SK-N-DZ (cell line): ENCODE results near the gene C1orf116.

Experiments
- DNase-seq: peaks from one replicate; pipeline ENCODE4 v3.0.0-alpha.2; 2015; ENCODE audit warnings: low spot score

Gene C1orf116

DNA sequence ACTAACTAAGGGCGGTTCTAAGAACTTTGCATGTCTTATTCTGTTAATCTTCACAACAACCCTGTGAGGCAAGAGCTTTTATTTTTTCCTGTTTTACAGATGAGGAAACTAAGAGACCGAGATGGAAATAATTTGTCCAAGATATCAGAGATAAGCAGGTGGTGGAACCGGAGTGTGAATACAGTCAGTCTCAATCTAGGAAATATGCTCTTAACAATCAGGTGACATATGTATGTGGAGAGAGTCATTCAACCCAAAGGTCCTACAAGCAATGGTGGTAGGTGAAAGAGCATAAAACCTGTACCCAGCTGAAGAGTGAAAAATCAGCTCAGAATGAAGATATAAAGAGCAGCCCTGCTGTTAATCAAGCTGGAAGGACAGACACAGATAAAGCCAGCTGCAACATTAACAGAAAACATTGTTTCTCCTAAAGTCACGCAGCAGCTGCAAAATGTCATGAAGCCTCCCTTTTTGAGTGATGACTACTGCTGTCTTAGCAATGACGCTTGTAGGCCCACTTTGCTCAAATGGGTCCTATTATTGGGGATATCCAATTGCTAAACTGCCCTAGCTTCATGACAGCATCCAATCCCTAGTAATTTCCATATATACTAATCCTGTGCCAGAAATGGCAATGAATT is 31.8 kb downstream of the C1orf116 start:
- no peak for DNase-seq

DNA sequence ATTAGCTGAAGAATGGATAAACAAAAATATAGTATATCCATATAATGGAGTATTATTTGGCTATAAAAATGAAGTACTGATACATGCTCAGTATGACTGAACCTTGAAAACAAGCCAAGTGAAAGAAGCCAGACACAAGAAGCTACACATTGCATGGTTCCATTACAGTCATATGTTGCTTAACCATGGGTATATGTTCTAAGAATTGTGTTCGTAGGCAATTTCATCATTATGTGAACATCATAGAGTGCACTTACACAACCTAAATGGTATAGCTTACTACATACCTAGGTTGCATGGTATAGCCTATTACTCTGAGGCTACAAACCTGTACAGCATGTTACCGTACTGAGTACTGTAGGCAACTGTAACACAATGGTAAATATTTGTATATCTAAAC is 33.7 kb downstream of the C1orf116 start:
- DNase-seq, result no peak

DNA sequence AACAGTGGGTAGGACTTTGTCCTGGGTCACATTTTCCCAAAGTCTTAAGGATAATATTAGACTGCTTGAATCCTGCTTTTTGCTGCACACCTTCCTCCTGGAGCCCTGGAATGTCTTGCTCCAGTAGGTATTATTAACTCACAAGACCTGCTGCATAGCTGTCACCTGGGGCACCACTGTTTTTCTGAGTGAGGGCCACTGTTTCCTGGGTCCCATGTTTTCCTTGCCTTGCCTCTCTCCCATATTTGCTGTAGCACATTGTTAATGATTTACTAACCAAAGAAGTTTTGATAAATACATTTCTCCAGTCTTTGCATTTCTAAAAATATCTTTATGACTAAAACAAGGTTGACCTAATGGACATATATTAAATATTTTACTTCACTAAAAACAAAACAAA is 39.8 kb downstream of the C1orf116 start:
- DNase-seq, result no peak

DNA sequence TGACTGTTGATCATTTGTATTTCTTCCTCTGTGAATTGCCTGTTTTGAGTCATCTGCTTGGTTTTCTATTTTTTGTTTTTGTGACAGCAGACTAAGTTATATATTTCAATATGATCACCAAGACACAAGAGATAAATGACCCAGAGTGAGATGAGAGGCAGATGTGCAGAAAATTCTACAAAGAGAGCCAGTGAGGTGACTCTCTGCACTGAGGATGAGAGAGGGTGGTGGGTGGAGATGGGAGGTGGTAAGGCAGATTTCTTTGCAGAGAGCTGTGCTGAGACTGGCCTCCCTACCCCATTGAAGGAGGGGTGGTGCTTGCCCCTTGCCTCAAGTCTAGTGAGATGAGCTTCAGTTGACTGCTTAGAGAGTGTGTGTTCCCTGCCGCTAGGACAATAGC is 44.7 kb downstream of the C1orf116 start:
- DNase-seq, result no peak

DNA sequence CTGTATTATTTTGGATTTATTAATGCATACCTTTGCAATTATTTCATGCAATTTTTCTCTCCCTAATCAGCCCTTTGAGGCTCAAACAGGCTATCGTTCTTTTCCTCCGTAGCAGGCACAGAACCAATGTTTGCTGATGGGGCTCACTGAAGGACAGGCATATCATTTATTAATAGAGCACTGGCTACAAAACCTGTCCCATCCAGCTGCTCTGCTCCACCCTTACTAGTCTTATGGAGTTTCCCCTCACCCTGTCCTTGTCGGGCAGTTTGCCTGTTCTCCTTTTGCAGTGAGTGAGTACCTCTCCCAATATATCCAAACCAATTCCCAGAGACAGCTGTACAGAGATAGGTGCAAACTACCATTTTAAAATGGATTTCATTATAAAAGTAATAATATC is 45.7 kb downstream of the C1orf116 start:
- DNase-seq, result no peak

DNA sequence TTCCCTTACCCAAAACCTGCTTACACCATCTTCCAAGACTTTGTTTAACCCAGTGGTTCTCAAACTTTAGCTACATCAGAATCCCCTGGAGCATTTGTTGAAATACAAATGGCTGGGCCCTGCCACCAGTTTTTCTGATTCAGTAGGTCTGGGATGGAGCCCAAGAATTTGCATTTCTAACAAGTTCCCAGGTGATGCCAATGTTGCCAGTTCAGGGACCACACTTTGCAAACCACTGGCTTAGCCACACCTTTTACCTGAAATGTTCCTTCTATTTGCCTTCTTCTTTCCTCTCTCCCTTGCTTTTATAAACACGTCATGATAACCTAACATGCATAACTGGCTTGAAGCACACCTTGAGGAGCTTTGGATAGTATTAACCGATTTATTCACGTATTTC is 46.2 kb downstream of the C1orf116 start:
- no peak for DNase-seq

DNA sequence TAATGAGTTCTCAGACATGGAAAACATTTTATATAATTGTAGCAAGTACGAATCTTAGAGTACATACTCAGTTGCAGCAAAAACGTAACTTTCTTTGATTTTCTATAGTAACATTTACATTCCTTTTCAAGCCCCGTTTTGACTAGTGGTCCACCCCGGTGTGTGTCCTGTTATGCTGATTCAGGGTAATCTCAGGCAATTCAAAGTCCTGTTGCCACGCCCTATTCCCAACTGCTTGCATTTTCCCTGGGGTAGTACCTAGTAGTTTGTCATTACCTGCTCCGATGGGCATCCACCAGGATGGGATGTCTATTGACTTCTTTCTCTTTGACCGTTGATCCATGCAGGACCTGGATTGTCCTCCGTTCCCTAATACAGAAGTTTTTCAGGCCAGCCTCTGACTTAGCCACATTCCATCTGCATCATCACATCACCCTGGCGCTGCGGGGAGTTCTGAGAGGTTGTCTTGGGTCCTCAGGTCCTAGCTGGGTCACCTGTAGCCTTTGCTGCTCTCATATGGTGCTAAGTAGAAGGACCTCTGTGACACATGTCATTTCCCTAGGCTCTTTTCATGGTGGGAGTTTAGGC is 47.3 kb downstream of the C1orf116 start:
- no peak for DNase-seq

DNA sequence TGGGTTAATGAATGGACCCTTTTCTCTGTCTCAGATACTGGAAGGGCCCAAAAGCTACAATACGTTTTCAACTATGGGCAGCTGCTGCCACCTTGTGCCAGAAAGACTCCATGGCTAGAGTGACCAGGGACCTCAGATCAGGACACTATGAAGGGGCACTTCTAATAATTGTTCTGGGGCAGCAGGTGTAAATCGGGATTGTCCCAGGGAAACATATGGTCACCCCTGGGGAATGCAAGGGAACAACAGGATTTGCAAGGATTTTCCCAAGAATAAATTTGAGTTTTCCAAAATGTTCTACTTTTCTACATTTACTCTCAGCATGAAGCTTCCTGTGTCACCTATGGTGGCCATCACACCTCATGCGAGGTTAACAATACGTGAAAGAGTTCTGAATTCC is 50.3 kb downstream of the C1orf116 start:
- DNase-seq, result peak; percentile 4

DNA sequence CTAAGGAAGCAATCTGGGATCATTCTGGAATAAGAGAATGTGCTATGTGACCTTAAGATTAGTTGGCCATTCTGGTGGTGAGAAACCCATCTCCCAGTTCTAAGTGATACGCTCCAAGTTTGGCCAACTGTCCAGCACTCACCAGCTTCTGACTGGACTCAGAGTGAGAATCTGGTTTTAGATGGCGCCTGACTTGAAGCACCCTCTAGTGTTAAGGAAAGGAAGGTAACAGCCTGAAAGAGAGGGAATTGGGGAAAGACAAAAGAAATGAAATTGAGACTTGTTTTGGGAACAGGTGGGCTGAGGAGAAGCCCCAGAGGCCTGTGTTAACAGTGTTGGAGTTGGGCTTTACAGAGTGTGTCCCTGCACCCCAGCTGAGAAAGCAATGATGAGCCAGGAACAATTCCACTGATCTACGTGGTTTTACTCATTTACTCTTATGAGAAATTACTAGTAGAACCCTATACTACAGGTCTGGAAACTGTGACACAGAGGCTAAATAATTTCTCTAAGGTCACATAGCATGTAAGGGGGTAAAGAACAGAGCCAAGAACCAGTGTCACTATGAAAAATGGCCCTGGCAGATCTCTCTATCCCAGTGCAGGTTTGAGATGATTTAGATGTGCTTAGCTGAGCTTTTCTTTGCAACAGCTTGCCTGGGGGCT is 53.0 kb downstream of the C1orf116 start:
- DNase-seq, result no peak

DNA sequence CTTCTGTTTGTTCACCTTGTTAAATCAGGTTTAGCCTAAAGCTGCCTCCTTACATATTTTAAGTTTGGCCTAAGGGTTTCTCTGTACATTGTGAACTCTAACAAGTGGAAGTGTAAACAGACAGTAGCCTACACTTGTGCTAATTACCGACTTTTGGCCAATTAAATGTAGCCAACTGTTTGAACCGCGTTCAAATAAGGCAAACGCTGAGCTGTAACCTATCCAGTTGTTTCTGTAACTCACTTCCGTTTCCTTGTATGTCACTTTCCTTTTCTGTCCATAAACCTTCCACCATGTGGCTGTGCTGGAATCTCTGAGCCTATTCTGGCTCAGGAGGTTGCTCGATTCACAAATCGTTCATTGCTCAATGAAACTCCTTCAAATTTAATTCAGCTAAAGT is 54.3 kb downstream of the C1orf116 start:
- DNase-seq, result no peak

DNA sequence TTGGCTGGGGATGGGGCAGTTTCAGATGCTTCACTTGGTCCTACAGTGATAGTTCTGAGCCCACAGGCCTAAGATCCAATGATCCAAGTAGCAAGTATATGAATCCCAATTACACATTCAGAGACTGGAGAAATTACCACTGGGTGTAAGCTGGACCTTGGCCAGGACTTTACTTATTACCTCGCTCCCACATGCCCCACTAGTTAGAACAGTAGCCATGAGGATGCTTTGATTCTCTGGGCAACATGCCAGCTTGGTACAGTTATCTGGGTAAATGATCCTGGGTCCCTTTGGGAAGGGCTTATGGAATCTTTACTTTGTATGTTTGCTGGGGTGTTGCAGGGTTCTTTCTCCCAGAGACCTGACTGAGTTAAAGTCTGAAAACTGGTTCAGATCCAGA is 57.2 kb downstream of the C1orf116 start:
- no peak for DNase-seq

DNA sequence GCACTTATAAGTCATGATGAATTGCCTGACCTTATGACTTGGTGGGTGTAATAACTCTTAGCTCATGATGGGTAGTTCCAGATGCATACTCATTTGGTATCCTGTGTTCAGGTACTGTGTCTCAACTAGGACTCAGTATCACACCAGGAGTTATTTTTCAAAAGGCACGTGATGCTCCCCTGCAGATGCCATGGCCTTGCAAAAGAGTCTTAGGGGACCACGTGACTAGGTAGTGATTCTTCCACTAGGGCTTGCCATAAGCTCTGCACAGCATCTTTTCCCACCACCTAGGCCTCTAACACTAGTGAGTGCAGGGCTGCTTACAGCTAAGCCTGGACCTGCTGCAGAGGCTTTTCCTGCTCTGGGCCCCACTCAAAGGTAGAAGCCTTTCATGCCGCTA is 58.4 kb downstream of the C1orf116 start:
- DNase-seq, result no peak

DNA sequence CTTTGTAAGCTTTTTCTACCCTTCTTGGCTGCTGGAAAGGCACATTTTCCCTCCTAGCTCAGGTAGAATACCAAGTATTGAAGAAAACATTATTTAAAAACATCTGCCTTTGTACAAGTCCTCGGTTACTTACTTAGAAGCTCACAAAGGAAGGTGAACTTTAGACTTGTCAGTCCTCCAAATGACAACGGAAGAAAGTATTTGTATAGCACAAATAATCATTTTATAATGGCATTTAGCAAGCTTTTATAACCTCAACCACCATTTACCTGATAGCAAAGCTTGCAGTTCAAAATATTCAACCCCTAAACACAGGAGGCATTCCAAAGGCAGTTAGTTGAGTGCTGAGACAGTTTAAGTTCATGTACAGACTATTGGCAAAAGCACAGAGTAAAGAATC is 59.8 kb downstream of the C1orf116 start:
- no peak for DNase-seq

DNA sequence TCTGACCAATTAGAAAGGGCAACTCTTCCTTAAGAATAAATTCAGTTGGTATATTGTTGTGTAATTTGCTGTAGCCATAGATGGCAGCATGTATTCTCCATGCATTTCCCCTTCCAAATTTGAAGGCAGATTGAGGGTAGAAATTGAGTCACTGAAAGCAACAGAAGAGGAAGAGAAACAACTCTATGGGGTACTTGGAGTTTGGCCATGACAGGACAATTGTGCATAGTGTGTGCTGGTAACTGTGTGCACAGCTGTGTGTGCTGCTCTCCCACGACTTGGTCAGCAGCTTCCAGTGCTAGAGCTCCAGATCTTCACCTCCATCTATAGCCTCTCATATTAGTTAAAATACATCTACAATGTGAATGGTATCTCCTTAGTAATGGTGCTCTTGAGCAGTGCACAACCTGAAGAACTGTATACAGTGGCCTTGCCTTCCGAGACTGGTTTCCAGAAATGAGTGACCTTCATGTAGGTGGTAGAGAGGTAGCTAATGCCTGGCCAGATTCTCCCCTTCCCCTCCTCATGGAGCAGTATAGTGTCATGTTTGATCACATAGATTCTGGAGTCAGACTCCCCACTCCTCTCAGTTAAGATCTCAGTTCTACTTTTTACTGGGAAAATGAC is 61.4 kb downstream of the C1orf116 start:
- no peak for DNase-seq

DNA sequence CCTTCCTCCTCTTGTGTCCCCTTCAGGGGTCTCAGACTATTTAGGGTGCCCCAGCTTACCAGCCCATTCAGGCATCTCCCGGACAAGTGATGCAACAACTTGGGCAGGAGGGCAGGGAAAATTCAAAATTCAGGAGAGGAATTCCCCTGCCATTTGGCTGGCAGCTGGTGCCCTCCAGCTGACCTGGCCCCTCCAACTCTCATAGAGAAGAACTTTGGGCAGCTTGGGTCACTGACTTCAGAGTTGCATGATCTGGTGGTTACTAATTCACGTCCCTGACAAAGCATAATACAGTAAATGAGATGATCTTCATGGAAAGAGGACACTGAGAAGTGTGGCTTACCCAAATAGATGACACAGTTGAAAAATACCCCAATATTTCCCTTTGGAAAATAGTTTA is 62.1 kb downstream of the C1orf116 start, which contains the start of gene FCAMR:
FCAMR (minus strand) TSS at position 15 of the 400 bp plus-strand sequence. CDS start 335 bp downstream, outside the sequence.
- DNase-seq, result no peak

DNA sequence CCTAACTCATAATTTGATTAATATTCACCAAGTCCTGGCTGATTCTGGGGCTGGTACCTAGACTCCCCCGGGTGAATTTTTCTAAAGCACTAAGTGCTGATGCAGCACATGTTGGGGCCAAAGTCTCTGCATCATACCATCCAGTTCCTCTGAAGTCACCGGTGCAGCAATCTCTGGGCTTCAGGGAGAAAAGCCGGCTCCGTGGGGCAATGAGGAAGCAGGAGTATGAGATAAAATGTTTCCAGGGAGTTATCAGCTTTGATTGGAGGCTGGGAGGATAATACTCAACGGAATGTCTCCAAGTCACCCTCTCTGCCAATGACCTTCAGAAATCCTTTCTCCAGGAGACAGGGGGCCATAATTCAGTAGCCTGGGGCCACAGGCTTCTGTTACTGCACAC is 63.5 kb downstream of the C1orf116 start:
- no peak for DNase-seq
